ENCODE data around the gene PLRG1. TPM values are rescaled to one million over a fixed set of nuclear protein-coding genes. Genes with fewer than 3 reads are reported as not detected.

The PLRG1 gene
- total RNA-seq, 1 donor from 2014 or later = 70.6 TPM

DNA sequence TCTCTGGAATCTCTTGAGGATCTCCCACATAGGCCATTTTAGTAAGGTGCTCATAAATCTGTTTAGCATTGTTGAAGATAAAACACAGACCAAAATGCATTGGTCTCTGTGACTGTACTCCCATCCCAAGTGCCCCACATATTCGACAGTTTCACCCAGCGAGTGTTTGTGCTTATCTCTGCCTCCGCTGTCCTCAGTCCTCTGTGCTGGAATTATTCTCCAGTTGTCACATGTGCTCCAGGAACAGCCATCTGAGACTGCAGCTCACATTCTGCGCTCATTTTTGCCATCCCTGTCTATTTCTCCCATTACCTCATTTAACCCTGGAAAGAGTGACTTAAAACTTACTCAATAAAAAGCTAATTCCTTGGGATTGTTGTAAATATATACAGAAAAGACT lies 31.0 kb downstream of the PLRG1 start:
- TF ChIP-seq, protein P1, sequence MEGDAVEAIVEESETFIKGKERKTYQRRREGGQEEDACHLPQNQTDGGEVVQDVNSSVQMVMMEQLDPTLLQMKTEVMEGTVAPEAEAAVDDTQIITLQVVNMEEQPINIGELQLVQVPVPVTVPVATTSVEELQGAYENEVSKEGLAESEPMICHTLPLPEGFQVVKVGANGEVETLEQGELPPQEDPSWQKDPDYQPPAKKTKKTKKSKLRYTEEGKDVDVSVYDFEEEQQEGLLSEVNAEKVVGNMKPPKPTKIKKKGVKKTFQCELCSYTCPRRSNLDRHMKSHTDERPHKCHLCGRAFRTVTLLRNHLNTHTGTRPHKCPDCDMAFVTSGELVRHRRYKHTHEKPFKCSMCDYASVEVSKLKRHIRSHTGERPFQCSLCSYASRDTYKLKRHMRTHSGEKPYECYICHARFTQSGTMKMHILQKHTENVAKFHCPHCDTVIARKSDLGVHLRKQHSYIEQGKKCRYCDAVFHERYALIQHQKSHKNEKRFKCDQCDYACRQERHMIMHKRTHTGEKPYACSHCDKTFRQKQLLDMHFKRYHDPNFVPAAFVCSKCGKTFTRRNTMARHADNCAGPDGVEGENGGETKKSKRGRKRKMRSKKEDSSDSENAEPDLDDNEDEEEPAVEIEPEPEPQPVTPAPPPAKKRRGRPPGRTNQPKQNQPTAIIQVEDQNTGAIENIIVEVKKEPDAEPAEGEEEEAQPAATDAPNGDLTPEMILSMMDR (IDR thresholded peaks at IDR 0.05; ENCODE audit: unreplicated experiment) = no peak
- peaks cover 5% of the 10 kb centered on the region for H3K4me1 Mint-ChIP-seq (ENCODE audit: unreplicated experiment)
- no peak overlapping the region for H3K4me3 Mint-ChIP-seq (ENCODE audit: unreplicated experiment)
- H3K9me3 Mint-ChIP-seq (ENCODE audit: unreplicated experiment) = no peaks in the 10 kb centered on the region
- no peaks in the 10 kb centered on the region for H3K36me3 Mint-ChIP-seq (ENCODE audit: low read depth, unreplicated experiment)
- H3K27me3 Mint-ChIP-seq (ENCODE audit: unreplicated experiment) = peaks cover 5% of the 10 kb centered on the region
- no peak overlapping the region for H3K27ac Mint-ChIP-seq (ENCODE audit: unreplicated experiment)
- DNase-seq (ENCODE audit: low spot score) = no peak

DNA sequence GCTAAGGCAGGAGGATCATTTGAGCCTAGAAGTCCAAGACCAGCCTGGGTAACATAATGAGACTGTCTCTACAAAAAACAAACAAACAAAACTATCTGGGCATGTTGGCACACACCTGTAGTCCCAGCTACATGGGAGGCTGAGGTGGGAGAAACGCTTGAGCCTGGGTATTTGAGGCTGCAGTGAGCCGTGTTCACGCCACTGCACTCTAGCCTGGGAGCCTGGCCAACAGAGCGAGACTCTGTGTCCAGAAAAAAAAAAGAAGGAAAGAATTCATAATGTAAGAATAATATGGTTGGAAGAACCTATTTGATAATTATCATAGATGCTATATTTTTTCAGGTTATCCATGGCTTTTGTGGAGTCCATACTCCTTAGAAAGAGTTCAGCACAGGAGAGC lies 32.6 kb downstream of the PLRG1 start:
- no peaks in the 10 kb centered on the region for H3K9me3 Mint-ChIP-seq (ENCODE audit: unreplicated experiment)
- H3K36me3 Mint-ChIP-seq (ENCODE audit: low read depth, unreplicated experiment) = no peaks in the 10 kb centered on the region
- no peak overlapping the region for H3K4me3 Mint-ChIP-seq (ENCODE audit: unreplicated experiment)
- no peak for DNase-seq (ENCODE audit: low spot score)
- no peak overlapping the region for H3K27ac Mint-ChIP-seq (ENCODE audit: unreplicated experiment)
- peaks cover 5% of the 10 kb centered on the region for H3K4me1 Mint-ChIP-seq (ENCODE audit: unreplicated experiment)
- H3K27me3 Mint-ChIP-seq (ENCODE audit: unreplicated experiment) = peaks cover 5% of the 10 kb centered on the region
- TF ChIP-seq, protein P1 (IDR thresholded peaks at IDR 0.05; ENCODE audit: unreplicated experiment) = no peak

DNA sequence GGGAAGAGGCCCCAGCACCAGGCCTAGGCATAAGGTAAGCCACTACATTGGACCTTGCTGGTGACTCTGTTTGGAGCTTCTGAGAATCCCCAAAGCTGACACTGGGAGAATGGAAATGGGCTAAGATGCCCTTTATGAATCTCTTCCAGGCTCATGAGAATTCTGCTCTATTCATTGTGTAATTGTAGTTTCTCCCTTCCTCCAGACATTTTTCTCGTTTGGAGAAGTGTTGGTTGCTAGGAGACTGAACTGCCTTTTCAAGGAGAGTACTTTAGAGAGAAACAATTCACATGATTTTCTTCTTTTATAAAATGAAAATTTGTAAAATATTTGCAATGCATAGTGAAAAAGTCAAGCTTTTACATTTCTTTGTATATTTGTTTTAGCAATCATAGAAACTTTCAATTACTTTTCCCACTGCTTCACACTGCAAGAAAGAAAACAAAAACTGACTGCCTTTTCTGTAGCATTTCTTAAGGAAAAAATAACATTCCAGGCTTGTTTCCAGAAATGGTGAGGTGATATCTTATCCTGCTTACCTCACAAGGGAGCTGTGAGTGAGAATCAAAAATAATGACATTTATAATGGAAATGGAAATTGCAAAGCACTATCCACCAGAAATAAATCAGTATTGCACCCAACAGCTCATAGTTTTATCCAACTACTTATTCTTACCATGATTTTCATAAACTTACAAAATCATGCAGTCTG lies 33.7 kb downstream of the PLRG1 start:
- H3K27ac Mint-ChIP-seq (ENCODE audit: unreplicated experiment) = no peak overlapping the region
- no peaks in the 10 kb centered on the region for H3K36me3 Mint-ChIP-seq (ENCODE audit: low read depth, unreplicated experiment)
- H3K9me3 Mint-ChIP-seq (ENCODE audit: unreplicated experiment) = no peaks in the 10 kb centered on the region
- H3K27me3 Mint-ChIP-seq (ENCODE audit: unreplicated experiment) = peaks cover 5% of the 10 kb centered on the region
- peaks cover 5% of the 10 kb centered on the region for H3K4me1 Mint-ChIP-seq (ENCODE audit: unreplicated experiment)
- TF ChIP-seq, protein P1 (IDR thresholded peaks at IDR 0.05; ENCODE audit: unreplicated experiment) = no peak
- DNase-seq (ENCODE audit: low spot score) = no peak
- no peak overlapping the region for H3K4me3 Mint-ChIP-seq (ENCODE audit: unreplicated experiment)

DNA sequence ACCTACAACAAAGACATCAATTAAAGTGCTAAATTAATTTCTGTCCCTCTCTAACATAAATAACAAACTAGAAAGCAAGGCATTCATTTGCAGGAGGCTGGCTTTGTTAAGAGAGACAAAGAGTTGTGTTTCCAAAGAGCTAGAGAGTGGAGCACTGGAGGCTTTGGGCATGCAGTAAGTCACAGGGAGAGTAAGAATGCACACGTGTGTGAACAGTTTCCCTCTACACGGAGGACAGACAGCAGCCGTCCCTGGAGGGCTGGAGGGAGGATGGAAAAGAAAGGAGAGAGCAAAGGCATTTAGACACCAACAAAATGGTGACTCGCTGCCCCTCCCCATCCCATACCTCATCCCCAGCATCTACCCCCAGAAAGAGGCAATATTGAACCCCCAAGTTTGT lies 38.2 kb downstream of the PLRG1 start:
- Mint-ChIP-seq H3K4me1 (ENCODE audit: unreplicated experiment) (no peaks in the 10 kb centered on the region), H3K27ac (ENCODE audit: unreplicated experiment) (no peak overlapping the region)

DNA sequence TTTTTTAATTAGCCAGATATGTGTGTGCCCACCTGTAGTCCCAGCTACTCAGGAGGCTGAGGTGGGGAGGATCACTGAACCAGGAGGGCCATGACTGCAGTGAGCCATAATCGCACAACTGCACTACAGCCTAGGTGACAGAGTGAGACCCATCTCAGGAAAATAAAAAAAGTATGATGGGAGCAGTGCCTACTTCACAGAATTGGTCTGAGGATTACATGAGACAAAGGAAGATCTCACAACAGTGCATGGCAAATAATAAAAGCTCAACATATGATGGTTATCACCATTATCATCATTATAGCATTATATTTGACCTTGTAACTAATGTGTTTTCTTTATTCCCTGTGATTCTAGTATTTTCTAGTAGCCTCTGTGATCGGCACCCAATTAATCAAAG lies 38.7 kb downstream of the PLRG1 start:
- Mint-ChIP-seq H3K27ac (ENCODE audit: unreplicated experiment) (no peak overlapping the region), H3K9me3 (ENCODE audit: unreplicated experiment) (no peaks in the 10 kb centered on the region), H3K27me3 (ENCODE audit: unreplicated experiment) (no peaks in the 10 kb centered on the region), H3K4me3 (ENCODE audit: unreplicated experiment) (no peak overlapping the region), H3K4me1 (ENCODE audit: unreplicated experiment) (no peaks in the 10 kb centered on the region), H3K36me3 (ENCODE audit: low read depth, unreplicated experiment) (no peaks in the 10 kb centered on the region)
- no peak for DNase-seq (ENCODE audit: low spot score)
- TF ChIP-seq, protein P1 (IDR thresholded peaks at IDR 0.05; ENCODE audit: unreplicated experiment) = no peak

More for the DNA sequence above, 38.2 kb downstream of the PLRG1 start:
- TF ChIP-seq, protein P1 (IDR thresholded peaks at IDR 0.05; ENCODE audit: unreplicated experiment) = no peak
- Mint-ChIP-seq H3K36me3 (ENCODE audit: low read depth, unreplicated experiment) (no peaks in the 10 kb centered on the region), H3K9me3 (ENCODE audit: unreplicated experiment) (no peaks in the 10 kb centered on the region), H3K4me3 (ENCODE audit: unreplicated experiment) (no peak overlapping the region), H3K27me3 (ENCODE audit: unreplicated experiment) (no peaks in the 10 kb centered on the region)
- no peak for DNase-seq (ENCODE audit: low spot score)

All from endothelial cell (in vitro differentiated cells).